Astrocyte (in vitro differentiated cells and primary cell): ENCODE data around the gene PPRC1. TPM values are rescaled to one million over a fixed set of nuclear protein-coding genes. Genes with fewer than 3 reads are reported as not detected.

Source experiments
- DNase-seq: peaks from one replicate; pipeline ENCODE4 v3.0.0-alpha.2; 2010; ENCODE audit warnings: low read depth
- FAIRE-seq: peaks from 2 replicates; lab custom pipeline; 2011; peaks lifted over from hg19 to GRCh38; lab: Jason Lieb, UNC
- H2AFZ ChIP-seq: 2 replicates; pipeline ENCODE4 v1.6.0; 2012; ENCODE audit warnings: low read depth, low read length, inconsistent platforms
- H3K27ac ChIP-seq: 2 replicates; pipeline ENCODE4 v1.5.1; 2011; ENCODE audit warnings: low read depth, low read length, inconsistent platforms
- H3K27me3 ChIP-seq: 2 replicates; pipeline ENCODE4 v1.6.0; 2011; ENCODE audit warnings: low read length, inconsistent platforms; ENCODE audit not compliant: insufficient read depth
- H3K36me3 ChIP-seq: 2 replicates; pipeline ENCODE4 v1.5.1; 2011; ENCODE audit warnings: low read length, inconsistent platforms; ENCODE audit not compliant: insufficient read depth
- H3K4me1 ChIP-seq: 2 replicates; pipeline ENCODE4 v1.5.1; 2011; ENCODE audit warnings: low read length, inconsistent platforms; ENCODE audit not compliant: insufficient read depth
- H3K4me2 ChIP-seq: 2 replicates; pipeline ENCODE4 v1.6.0; 2012; ENCODE audit warnings: low read length, inconsistent platforms
- H3K4me3 ChIP-seq: 2 replicates; pipeline ENCODE4 v1.5.1; 2011; ENCODE audit warnings: low read depth, mild to moderate bottlenecking, low read length, inconsistent platforms; ENCODE audit not compliant: insufficient read depth
- H3K79me2 ChIP-seq: 2 replicates; pipeline ENCODE4 v1.6.0; 2012; ENCODE audit warnings: mild to moderate bottlenecking, low read length, inconsistent platforms; ENCODE audit not compliant: insufficient read depth
- H3K9ac ChIP-seq: 2 replicates; pipeline ENCODE4 v1.6.0; 2012; ENCODE audit warnings: mild to moderate bottlenecking, low read length, inconsistent platforms
- H3K9me3 ChIP-seq: 2 replicates; pipeline ENCODE4 v1.5.1; 2012; ENCODE audit warnings: low read depth, mild to moderate bottlenecking, low read length, inconsistent platforms; ENCODE audit not compliant: insufficient read depth
- H4K20me1 ChIP-seq: 2 replicates; pipeline ENCODE4 v1.6.0; 2012; ENCODE audit warnings: low read length, inconsistent platforms; ENCODE audit not compliant: insufficient read depth
- H3K27ac Mint-ChIP-seq: one replicate; pipeline ENCODE4 v1.8.0; 2021; ENCODE audit warnings: mild to moderate bottlenecking, mixed read lengths; ENCODE audit not compliant: unreplicated experiment
- H3K27me3 Mint-ChIP-seq: one replicate; pipeline ENCODE4 v1.8.0; 2021; ENCODE audit warnings: low read depth, mixed read lengths; ENCODE audit not compliant: unreplicated experiment
- H3K36me3 Mint-ChIP-seq: one replicate; pipeline ENCODE4 v1.8.0; 2021; ENCODE audit warnings: low read depth, mixed read lengths; ENCODE audit not compliant: unreplicated experiment
- H3K4me1 Mint-ChIP-seq: one replicate; pipeline ENCODE4 v1.8.0; 2021; ENCODE audit warnings: low read depth, mixed read lengths; ENCODE audit not compliant: unreplicated experiment
- H3K4me3 Mint-ChIP-seq: one replicate; pipeline ENCODE4 v1.8.0; 2021; ENCODE audit warnings: mild to moderate bottlenecking, moderate library complexity, mixed read lengths; ENCODE audit not compliant: unreplicated experiment
- H3K9me3 Mint-ChIP-seq: one replicate; pipeline ENCODE4 v1.8.0; 2021; ENCODE audit warnings: mild to moderate bottlenecking, mixed read lengths; ENCODE audit not compliant: unreplicated experiment
- EZH2 ChIP-seq: IDR thresholded peaks from 2 replicates; pipeline ENCODE4 v1.6.1; 2012; ENCODE audit warnings: mild to moderate bottlenecking, low read length, inconsistent platforms; ENCODE audit not compliant: insufficient read depth
- total RNA-seq: library from RNA; stranded (reverse); gene quantifications from 2 replicates; pipeline ENCODE4 v1.2.1, GENCODE V29; 2021
- TF ChIP-seq, protein P1 (sequence below): IDR thresholded peaks from 2 replicates; pipeline ENCODE4 v1.5.1; 2011; ENCODE audit warnings: low read depth, mild to moderate bottlenecking, inconsistent platforms, low read length, moderate library complexity; ENCODE audit not compliant: insufficient read depth

PPRC1 gene
- total RNA-seq, 1 donor from 2014 or later, result 56.9 TPM

DNA sequence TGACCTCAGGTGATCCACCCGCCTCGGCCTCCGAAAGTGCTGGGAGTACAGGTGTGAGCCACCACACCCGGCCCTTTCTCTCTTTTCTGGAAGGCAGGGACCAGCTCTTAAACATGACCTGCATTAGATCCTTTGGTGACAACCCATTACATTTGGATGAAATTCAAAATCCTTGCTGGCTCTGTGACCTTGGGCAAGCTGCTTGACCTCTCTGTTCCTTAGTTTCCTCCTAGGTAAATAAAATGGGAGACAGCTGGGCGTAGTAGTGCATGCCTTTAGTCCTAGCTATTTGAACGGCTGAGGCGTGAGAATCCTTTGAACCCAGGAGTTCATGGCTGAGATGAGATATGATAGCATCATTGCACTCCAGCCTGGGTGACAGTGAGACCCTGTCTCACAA, 36.4 kb upstream of the PPRC1 start:
- H3K4me3 ChIP-seq, result no peak overlapping the region
- no peaks in the 10 kb centered on the region for H4K20me1 ChIP-seq
- Mint-ChIP-seq H3K4me1 (no peaks in the 10 kb centered on the region), H3K27me3 (no peaks in the 10 kb centered on the region), H3K9me3 (no peaks in the 10 kb centered on the region), H3K27ac (no peak overlapping the region), H3K36me3 (peaks cover 7% of the 10 kb centered on the region), H3K4me3 (no peak overlapping the region)
- H3K9ac ChIP-seq, result no peak overlapping the region
- H3K27me3 ChIP-seq, result no peaks in the 10 kb centered on the region
- H3K4me2 ChIP-seq, result no peak overlapping the region
- H3K4me1 ChIP-seq, result no peaks in the 10 kb centered on the region
- no peaks in the 10 kb centered on the region for H3K79me2 ChIP-seq
- TF ChIP-seq, protein P1, sequence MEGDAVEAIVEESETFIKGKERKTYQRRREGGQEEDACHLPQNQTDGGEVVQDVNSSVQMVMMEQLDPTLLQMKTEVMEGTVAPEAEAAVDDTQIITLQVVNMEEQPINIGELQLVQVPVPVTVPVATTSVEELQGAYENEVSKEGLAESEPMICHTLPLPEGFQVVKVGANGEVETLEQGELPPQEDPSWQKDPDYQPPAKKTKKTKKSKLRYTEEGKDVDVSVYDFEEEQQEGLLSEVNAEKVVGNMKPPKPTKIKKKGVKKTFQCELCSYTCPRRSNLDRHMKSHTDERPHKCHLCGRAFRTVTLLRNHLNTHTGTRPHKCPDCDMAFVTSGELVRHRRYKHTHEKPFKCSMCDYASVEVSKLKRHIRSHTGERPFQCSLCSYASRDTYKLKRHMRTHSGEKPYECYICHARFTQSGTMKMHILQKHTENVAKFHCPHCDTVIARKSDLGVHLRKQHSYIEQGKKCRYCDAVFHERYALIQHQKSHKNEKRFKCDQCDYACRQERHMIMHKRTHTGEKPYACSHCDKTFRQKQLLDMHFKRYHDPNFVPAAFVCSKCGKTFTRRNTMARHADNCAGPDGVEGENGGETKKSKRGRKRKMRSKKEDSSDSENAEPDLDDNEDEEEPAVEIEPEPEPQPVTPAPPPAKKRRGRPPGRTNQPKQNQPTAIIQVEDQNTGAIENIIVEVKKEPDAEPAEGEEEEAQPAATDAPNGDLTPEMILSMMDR, result no peak
- TF ChIP-seq EZH2, result no peak
- no peak for DNase-seq
- no peaks in the 10 kb centered on the region for H3K9me3 ChIP-seq
- no peak for FAIRE-seq
- no peak overlapping the region for H2AFZ ChIP-seq
- no peaks in the 10 kb centered on the region for H3K36me3 ChIP-seq
- H3K27ac ChIP-seq, result no peak overlapping the region

DNA sequence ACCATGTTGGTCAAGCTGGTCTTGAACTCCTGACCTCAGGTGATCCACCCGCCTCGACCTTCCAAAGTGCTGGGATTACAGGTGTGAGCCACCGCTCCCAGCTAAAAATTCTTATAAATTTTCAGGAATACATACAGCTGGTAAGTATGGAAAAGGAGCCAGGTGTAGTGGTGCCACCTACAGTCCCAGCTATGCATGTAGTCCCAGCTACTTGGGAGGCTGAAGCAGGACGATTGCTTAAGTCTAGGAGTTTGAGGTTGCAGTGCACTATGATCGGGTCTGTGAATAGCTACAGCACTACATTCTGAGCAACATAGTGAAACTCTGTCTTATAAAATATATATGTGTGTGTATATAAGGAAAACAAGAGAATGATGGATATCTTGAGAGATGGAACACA, 31.7 kb upstream of the PPRC1 start:
- Mint-ChIP-seq H3K36me3 (peaks cover 17% of the 10 kb centered on the region), H3K4me3 (no peak overlapping the region), H3K9me3 (no peaks in the 10 kb centered on the region), H3K27ac (no peak overlapping the region), H3K4me1 (peaks cover 13% of the 10 kb centered on the region), H3K27me3 (no peaks in the 10 kb centered on the region)
- Histone ChIP-seq H2AFZ (no peak overlapping the region), H3K4me2 (no peak overlapping the region), H3K36me3 (peaks cover 2% of the 10 kb centered on the region), H3K27ac (no peak overlapping the region), H4K20me1 (peaks cover 3% of the 10 kb centered on the region), H3K4me3 (no peak overlapping the region), H3K9me3 (no peaks in the 10 kb centered on the region), H3K9ac (no peak overlapping the region), H3K27me3 (no peaks in the 10 kb centered on the region), H3K79me2 (no peaks in the 10 kb centered on the region), H3K4me1 (no peaks in the 10 kb centered on the region)
- FAIRE-seq (no peak), DNase-seq (no peak)
- TF ChIP-seq EZH2, result no peak
- TF ChIP-seq, protein P1, result no peak

DNA sequence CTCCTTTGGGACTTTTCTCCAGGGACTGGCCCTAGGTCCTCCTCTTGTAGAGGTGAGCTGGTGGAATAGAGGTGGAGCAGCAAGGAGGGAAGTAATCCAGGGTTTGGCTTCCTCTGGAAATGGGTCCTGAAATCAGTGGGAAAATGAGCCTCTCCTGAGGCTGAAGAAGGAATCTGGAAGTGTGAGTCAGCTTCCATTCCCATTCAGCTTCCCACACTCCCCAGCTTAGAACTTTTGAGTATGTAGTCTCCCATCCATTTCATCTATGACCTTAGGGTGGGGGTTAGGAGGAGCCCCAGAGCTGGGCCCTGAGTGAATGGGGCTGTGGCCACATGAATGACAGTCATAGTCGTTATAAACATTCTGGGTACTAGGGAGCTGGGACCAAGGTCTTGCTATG, 30.4 kb upstream of the PPRC1 start:
- no peak overlapping the region for H3K9ac ChIP-seq
- H3K9me3 Mint-ChIP-seq, result no peaks in the 10 kb centered on the region
- H4K20me1 ChIP-seq, result peaks cover 12% of the 10 kb centered on the region
- peaks cover 2% of the 10 kb centered on the region for H3K36me3 ChIP-seq
- H2AFZ ChIP-seq, result no peak overlapping the region
- H3K27ac ChIP-seq, result no peak overlapping the region
- peaks cover 13% of the 10 kb centered on the region for H3K4me1 Mint-ChIP-seq
- no peak overlapping the region for H3K27ac Mint-ChIP-seq
- H3K4me1 ChIP-seq, result no peaks in the 10 kb centered on the region
- no peak overlapping the region for H3K4me2 ChIP-seq
- H3K27me3 ChIP-seq, result no peaks in the 10 kb centered on the region
- no peaks in the 10 kb centered on the region for H3K9me3 ChIP-seq
- H3K36me3 Mint-ChIP-seq, result peaks cover 15% of the 10 kb centered on the region
- DNase-seq (no peak), FAIRE-seq (no peak)
- H3K4me3 ChIP-seq, result no peak overlapping the region
- H3K79me2 ChIP-seq, result no peaks in the 10 kb centered on the region
- H3K27me3 Mint-ChIP-seq, result no peaks in the 10 kb centered on the region
- no peak for TF ChIP-seq EZH2
- TF ChIP-seq, protein P1, result no peak
- no peak overlapping the region for H3K4me3 Mint-ChIP-seq
